ENCODE results near the gene SSB. TPM values are rescaled to one million over a fixed set of nuclear protein-coding genes. Genes with fewer than 3 reads are reported as not detected.

Gene SSB
- total RNA-seq, 1 donor from 2014 or later, result 296 TPM

- no peaks in the 10 kb centered on the region for H3K9me3 Mint-ChIP-seq
- no peak overlapping the region for H3K4me2 ChIP-seq
- no peaks in the 10 kb centered on the region for H3K27me3 Mint-ChIP-seq (ENCODE audit: insufficient read depth, low read depth)
- no peak for DNase-seq (ENCODE audit: low spot score)
- no peak overlapping the region for H3K27ac Mint-ChIP-seq
- H3K27ac ChIP-seq, result no peak overlapping the region
- peaks cover 5% of the 10 kb centered on the region for H3K4me1 Mint-ChIP-seq
- no peaks in the 10 kb centered on the region for H3K9me3 ChIP-seq (ENCODE audit: low read depth)
- no peak overlapping the region for H2AFZ ChIP-seq (replicated peaks)
- no peak overlapping the region for H3K4me3 ChIP-seq
- no peaks in the 10 kb centered on the region for H3K79me2 ChIP-seq (ENCODE audit: low read depth)
- H3K36me3 Mint-ChIP-seq, result peaks cover 3% of the 10 kb centered on the region
- no peak overlapping the region for H3K9ac ChIP-seq
- no peaks in the 10 kb centered on the region for H3K4me1 ChIP-seq
- H3K27me3 ChIP-seq, result no peaks in the 10 kb centered on the region
- H4K20me1 ChIP-seq (ENCODE audit: low read depth), result no peaks in the 10 kb centered on the region
- H3F3A ChIP-seq (ENCODE audit: low read depth), result no peaks in the 10 kb centered on the region
- TF ChIP-seq EZH2 (IDR thresholded peaks at IDR 0.05) (no peak), EZH2phosphoT487 (IDR thresholded peaks at IDR 0.05) (no peak), CTCF (IDR thresholded peaks at IDR 0.05) (no peak)
- no peaks in the 10 kb centered on the region for H3K36me3 ChIP-seq
- no peak overlapping the region for H3K4me3 Mint-ChIP-seq
These were observed 27.1 kb upstream of the SSB start for GRCh38 chr2:169771612-169772011.

- no peaks in the 10 kb centered on the region for H3K4me1 ChIP-seq
- Mint-ChIP-seq H3K4me1 (peaks cover 5% of the 10 kb centered on the region), H3K4me3 (no peak overlapping the region), H3K9me3 (no peaks in the 10 kb centered on the region), H3K27ac (no peak overlapping the region), H3K27me3 (ENCODE audit: insufficient read depth, low read depth) (no peaks in the 10 kb centered on the region), H3K36me3 (peaks cover under 1% of the 10 kb centered on the region)
- H2AFZ ChIP-seq (replicated peaks), result no peak overlapping the region
- no peak for DNase-seq (ENCODE audit: low spot score)
- H3K79me2 ChIP-seq (ENCODE audit: low read depth), result no peaks in the 10 kb centered on the region
- H3K9ac ChIP-seq, result no peak overlapping the region
- H3K4me3 ChIP-seq, result no peak overlapping the region
- H3K36me3 ChIP-seq, result no peaks in the 10 kb centered on the region
- no peaks in the 10 kb centered on the region for H3K9me3 ChIP-seq (ENCODE audit: low read depth)
- no peak overlapping the region for H3K4me2 ChIP-seq
- H3K27me3 ChIP-seq, result no peaks in the 10 kb centered on the region
- H3F3A ChIP-seq (ENCODE audit: low read depth), result no peaks in the 10 kb centered on the region
- H4K20me1 ChIP-seq (ENCODE audit: low read depth), result no peaks in the 10 kb centered on the region
- TF ChIP-seq CTCF (IDR thresholded peaks at IDR 0.05) (no peak), EZH2 (IDR thresholded peaks at IDR 0.05) (no peak), EZH2phosphoT487 (IDR thresholded peaks at IDR 0.05) (no peak)
- H3K27ac ChIP-seq, result no peak overlapping the region
These were observed 26.0 kb upstream of the SSB start for GRCh38 chr2:169772651-169773050.

GRCh38 chr2:169775354-169775753, 23.3 kb upstream of the SSB start:
- no peak overlapping the region for H3K27ac ChIP-seq
- H3K9ac ChIP-seq, result no peak overlapping the region
- no peaks in the 10 kb centered on the region for H3K27me3 ChIP-seq
- no peak overlapping the region for H3K4me2 ChIP-seq
- H3K4me3 ChIP-seq, result no peak overlapping the region
- no peaks in the 10 kb centered on the region for H3K36me3 ChIP-seq
- no peak overlapping the region for H3K27ac Mint-ChIP-seq
- peaks cover 10% of the 10 kb centered on the region for H3K36me3 Mint-ChIP-seq
- no peak overlapping the region for H2AFZ ChIP-seq (replicated peaks)
- no peaks in the 10 kb centered on the region for H3K9me3 ChIP-seq (ENCODE audit: low read depth)
- no peaks in the 10 kb centered on the region for H3K4me1 ChIP-seq
- no peaks in the 10 kb centered on the region for H3F3A ChIP-seq (ENCODE audit: low read depth)
- no peaks in the 10 kb centered on the region for H3K9me3 Mint-ChIP-seq
- H3K4me1 Mint-ChIP-seq, result peaks cover 5% of the 10 kb centered on the region
- no peak overlapping the region for H3K4me3 Mint-ChIP-seq
- no peak for DNase-seq (ENCODE audit: low spot score)
- no peaks in the 10 kb centered on the region for H3K79me2 ChIP-seq (ENCODE audit: low read depth)
- H4K20me1 ChIP-seq (ENCODE audit: low read depth), result no peaks in the 10 kb centered on the region
- H3K27me3 Mint-ChIP-seq (ENCODE audit: insufficient read depth, low read depth), result no peaks in the 10 kb centered on the region
- no peak for TF ChIP-seq EZH2phosphoT487 (IDR thresholded peaks at IDR 0.05)
- TF ChIP-seq CTCF (IDR thresholded peaks at IDR 0.05), result no peak
- TF ChIP-seq EZH2 (IDR thresholded peaks at IDR 0.05), result no peak
